ENCODE measurements around the gene RNF123. TPM values are rescaled to one million over a fixed set of nuclear protein-coding genes. Genes with fewer than 3 reads are reported as not detected.

RNF123 gene
- total RNA-seq, result 10 to 100 TPM; 44.7 to 52.3 TPM

GRCh38 chr3:49689046-49689907 lies at the start of gene RNF123, which contains the start of gene MST1:
TSS of gene RNF123 (plus strand) at chr3:49689557. CDS start at chr3:49691166, 1,609 bp downstream.
TSS of gene MST1 (minus strand) at chr3:49689474. CDS start at chr3:49688691, 783 bp downstream.

GRCh38 chr3:49673715-49674496 lies 15.5 kb upstream of the RNF123 start, which contains the start of gene APEH:
TSS of gene APEH (plus strand) at chr3:49674351. CDS start at chr3:49674402, 51 bp downstream.

GRCh38 chr3:49719214-49719884 lies 30.0 kb downstream of the RNF123 start, which contains the start of gene AMIGO3:
TSS of gene AMIGO3 (minus strand) at chr3:49719684. CDS start at chr3:49719465, 219 bp downstream.

GRCh38 chr3:49723628-49724551 lies 34.5 kb downstream of the RNF123 start, which contains the start of gene GMPPB:
TSS of gene GMPPB (minus strand) at chr3:49723951. CDS start at chr3:49723726, 225 bp downstream.

Other genes with a start within 250 kb of the RNF123 start
- gene DAG1, start 219.3 kb upstream of the RNF123 start, total RNA-seq, result 10 to 100 TPM; 16.9 to 17.1 TPM
- under 1 TPM; 0.02 to 0.03 TPM for gene BSN, start 135.1 kb upstream of the RNF123 start, total RNA-seq
- 100 to 1,000 TPM; 139 to 146 TPM for gene APEH, start 15.2 kb upstream of the RNF123 start, total RNA-seq
- gene MST1, start 83 bp upstream of the RNF123 start, total RNA-seq, result 1 to 10 TPM; 9.8 to 10.0 TPM
- under 1 TPM in 1 of 2 experiments, not detected in 1; 0.19 TPM for gene AMIGO3, start 30.1 kb downstream of the RNF123 start, total RNA-seq
- gene GMPPB, start 34.4 kb downstream of the RNF123 start, total RNA-seq, result 10 to 100 TPM; 48.1 to 51.7 TPM
- 10 to 100 TPM; 31.9 to 39.8 TPM for gene IP6K1, start 97.0 kb downstream of the RNF123 start, total RNA-seq
- not detected for gene CDHR4, start 110.3 kb downstream of the RNF123 start, total RNA-seq
- gene INKA1, start 113.7 kb downstream of the RNF123 start, total RNA-seq, result under 1 TPM; 0.45 to 0.46 TPM
- 100 to 1,000 TPM; 198 to 207 TPM for gene UBA7, start 124.4 kb downstream of the RNF123 start, total RNA-seq
- 10 to 100 TPM; 17.4 to 18.5 TPM for gene TRAIP, start 167.0 kb downstream of the RNF123 start, total RNA-seq
- not detected for gene CAMKV, start 180.3 kb downstream of the RNF123 start, total RNA-seq
- 1 to 10 TPM; 3.0 to 3.4 TPM for gene MST1R, start 214.3 kb downstream of the RNF123 start, total RNA-seq
- 10 to 100 TPM in 1 of 2 experiments, 1 to 10 TPM in 1; 10.0 to 12.1 TPM for gene MON1A, start 240.3 kb downstream of the RNF123 start, total RNA-seq